ENCODE data around the gene OGG1.

The OGG1 gene

DNA sequence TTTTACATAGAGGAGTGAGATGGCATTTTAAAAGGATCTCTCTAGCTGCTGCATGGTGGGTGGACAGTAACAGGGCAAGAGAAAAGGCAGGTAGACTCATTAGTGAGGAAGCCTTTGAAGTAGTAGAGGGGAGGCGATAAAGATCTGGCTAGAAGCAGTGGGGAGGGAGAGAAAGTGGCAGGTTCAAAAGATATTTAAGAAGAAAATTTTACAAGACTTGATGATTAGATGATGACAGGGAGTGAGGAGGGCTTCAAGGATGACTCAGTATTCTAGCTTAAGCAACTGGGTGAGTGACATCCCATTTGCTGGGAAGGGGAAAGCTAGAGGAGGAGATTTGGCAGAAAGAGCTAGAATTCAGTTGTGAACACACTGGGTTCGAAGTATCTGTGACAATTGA is 22.0 kb upstream of the OGG1 start:
- Histone ChIP-seq H2BK12ac (ENCODE audit: low read length) (no peak overlapping the region), H2BK15ac (ENCODE audit: low read length) (no peak overlapping the region), H3K4me3 (ENCODE audit: low read length in 2 of 2) (no peak overlapping the region), H3K4ac (ENCODE audit: low read length) (no peak overlapping the region), H2BK5ac (ENCODE audit: low read length) (no peak overlapping the region), H2BK120ac (ENCODE audit: low read depth, low read length) (no peak overlapping the region), H3K79me1 (ENCODE audit: low read depth, low read length) (peaks cover 10% of the 10 kb centered on the region), H3K4me1 (ENCODE audit: control insufficient read depth in 2 of 2, insufficient read depth in 1 of 2, low read depth in 1 of 2, low read length in 2 of 2) (peaks cover 4 to 8% of the 10 kb centered on the region in 2 donors), H3K36me3 (replicated peaks in 1 of 2; ENCODE audit: control insufficient read depth in 2 of 2, insufficient read depth in 2 of 2, low read length in 2 of 2) (no peaks in the 10 kb centered on the region), H3K9me3 (replicated peaks in 1 of 2; ENCODE audit: control insufficient read depth in 2 of 2, insufficient read depth in 1 of 2, low read depth in 1 of 2, low read length in 2 of 2) (no peaks in the 10 kb centered on the region), H4K91ac (ENCODE audit: low read depth, low read length, poor library complexity) (no peak overlapping the region), H3K23ac (ENCODE audit: low read depth, low read length, poor library complexity) (no peak overlapping the region), H2AFZ (ENCODE audit: low read length) (peak overlapping the region; percentile 19), H3K27ac (replicated peaks; ENCODE audit: low read length) (no peak overlapping the region), H3K9ac (ENCODE audit: low read depth, low read length, poor library complexity) (no peak overlapping the region), H3K18ac (ENCODE audit: low read length) (no peak overlapping the region), H3K27me3 (ENCODE audit: control insufficient read depth in 3 of 3, insufficient read depth in 3 of 3, low read depth in 1 of 3, low read length in 3 of 3) (peaks cover 0 to 7% (median 0%) of the 10 kb centered on the region in 3 experiments), H4K8ac (ENCODE audit: low read depth, low read length) (no peak overlapping the region), H3K14ac (ENCODE audit: low read length) (no peak overlapping the region), H2AK5ac (ENCODE audit: low read depth, low read length) (no peak overlapping the region), H3K4me2 (ENCODE audit: insufficient read depth, low read length, poor library complexity, severe bottlenecking) (no peak overlapping the region)
- DNase-seq (ENCODE audit: low spot score) = no peak
- no CpG with 5 or more reads among the region's 2 CpGs for WGBS, 2 donors (ENCODE audit: extremely low coverage in 2 of 2, insufficient read length in 2 of 2, insufficient replicate concordance in 1 of 2)

DNA sequence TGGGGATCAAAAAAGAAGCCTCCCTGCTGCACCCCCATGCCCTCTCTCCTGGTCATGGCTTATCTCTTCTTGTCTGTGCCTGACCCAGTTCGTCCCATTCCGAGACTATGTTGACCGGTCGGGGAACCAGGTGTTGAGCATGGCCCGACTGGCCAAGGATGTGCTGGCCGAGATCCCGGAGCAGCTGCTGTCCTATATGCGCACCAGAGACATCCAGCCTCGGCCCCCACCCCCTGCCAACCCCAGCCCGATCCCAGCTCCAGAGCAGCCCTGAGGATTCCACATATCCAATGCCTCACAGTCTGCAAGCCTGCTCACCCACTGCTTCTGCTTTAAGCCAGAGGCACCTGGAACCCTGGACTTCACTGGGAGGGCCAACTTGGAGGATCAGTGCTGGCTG is 20.3 kb upstream of the OGG1 start:
- H3K23ac ChIP-seq (ENCODE audit: low read depth, low read length, poor library complexity) = peak overlapping the region; percentile 8
- no peak overlapping the region for H3K9ac ChIP-seq (ENCODE audit: low read depth, low read length, poor library complexity)
- H3K4me2 ChIP-seq (ENCODE audit: insufficient read depth, low read length, poor library complexity, severe bottlenecking) = no peak overlapping the region
- H3K4me3 ChIP-seq (ENCODE audit: low read length in 2 of 2) = no peak overlapping the region
- H3K18ac ChIP-seq (ENCODE audit: low read length) = no peak overlapping the region
- no CpG with 5 or more reads among the region's 10 CpGs for WGBS, 2 donors (ENCODE audit: extremely low coverage in 2 of 2, insufficient read length in 2 of 2, insufficient replicate concordance in 1 of 2)
- H3K27me3 ChIP-seq (ENCODE audit: control insufficient read depth in 3 of 3, insufficient read depth in 3 of 3, low read depth in 1 of 3, low read length in 3 of 3) = peaks cover 0 to 7% (median 0%) of the 10 kb centered on the region in 3 experiments
- no peak overlapping the region for H3K14ac ChIP-seq (ENCODE audit: low read length)
- no peak overlapping the region for H2BK5ac ChIP-seq (ENCODE audit: low read length)
- H2AK5ac ChIP-seq (ENCODE audit: low read depth, low read length) = no peak overlapping the region
- no peak for DNase-seq (ENCODE audit: low spot score)
- H2BK120ac ChIP-seq (ENCODE audit: low read depth, low read length) = no peak overlapping the region
- peaks cover 7 to 15% of the 10 kb centered on the region in 2 donors for H3K36me3 ChIP-seq (replicated peaks in 1 of 2; ENCODE audit: control insufficient read depth in 2 of 2, insufficient read depth in 2 of 2, low read length in 2 of 2)
- no peak overlapping the region for H4K8ac ChIP-seq (ENCODE audit: low read depth, low read length)
- no peaks in the 10 kb centered on the region for H3K9me3 ChIP-seq (replicated peaks in 1 of 2; ENCODE audit: control insufficient read depth in 2 of 2, insufficient read depth in 1 of 2, low read depth in 1 of 2, low read length in 2 of 2)
- H3K27ac ChIP-seq (replicated peaks; ENCODE audit: low read length) = no peak overlapping the region
- H3K4me1 ChIP-seq (ENCODE audit: control insufficient read depth in 2 of 2, insufficient read depth in 1 of 2, low read depth in 1 of 2, low read length in 2 of 2) = peaks cover 7 to 12% of the 10 kb centered on the region in 2 donors
- H2BK12ac ChIP-seq (ENCODE audit: low read length) = no peak overlapping the region
- no peak overlapping the region for H2AFZ ChIP-seq (ENCODE audit: low read length)
- no peak overlapping the region for H3K4ac ChIP-seq (ENCODE audit: low read length)
- H3K79me1 ChIP-seq (ENCODE audit: low read depth, low read length) = peaks cover 16% of the 10 kb centered on the region
- no peak overlapping the region for H2BK15ac ChIP-seq (ENCODE audit: low read length)
- no peak overlapping the region for H4K91ac ChIP-seq (ENCODE audit: low read depth, low read length, poor library complexity)

DNA sequence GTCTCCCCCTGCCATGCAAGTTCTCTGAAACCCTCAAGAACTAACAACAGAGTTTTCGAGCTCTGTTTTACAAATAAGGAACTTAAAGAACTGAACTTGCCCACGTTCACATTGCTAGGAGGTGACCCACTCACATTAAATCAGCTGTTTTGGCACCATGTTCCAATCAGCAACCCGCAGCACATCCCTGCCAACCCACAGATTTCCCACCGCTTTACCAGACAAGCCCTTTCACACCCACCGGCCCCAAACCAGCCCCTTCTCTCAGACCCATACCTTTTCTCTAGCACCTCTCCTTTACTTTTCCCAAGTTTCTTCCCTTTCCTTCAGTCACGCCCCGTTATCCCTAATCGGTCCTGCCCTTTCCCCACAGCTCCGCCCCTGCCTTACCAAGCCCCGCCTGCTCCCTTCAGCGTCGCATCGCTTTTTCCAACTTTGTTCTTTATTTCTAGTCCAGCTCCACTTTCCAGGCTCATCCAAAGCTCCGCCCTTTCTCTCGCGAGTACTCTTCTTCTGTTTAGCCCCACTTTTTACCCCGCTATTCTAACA is 19.0 kb upstream of the OGG1 start:
- Histone ChIP-seq H3K27me3 (ENCODE audit: control insufficient read depth in 3 of 3, insufficient read depth in 3 of 3, low read depth in 1 of 3, low read length in 3 of 3) (peaks cover 0 to 7% (median 0%) of the 10 kb centered on the region in 3 experiments), H3K27ac (replicated peaks; ENCODE audit: low read length) (peak overlapping the region; percentile 93), H3K14ac (ENCODE audit: low read length) (no peak overlapping the region), H3K18ac (ENCODE audit: low read length) (no peak overlapping the region), H3K4me2 (ENCODE audit: insufficient read depth, low read length, poor library complexity, severe bottlenecking) (peak overlapping the region; percentile 54), H4K8ac (ENCODE audit: low read depth, low read length) (no peak overlapping the region), H3K4me1 (ENCODE audit: control insufficient read depth in 2 of 2, insufficient read depth in 1 of 2, low read depth in 1 of 2, low read length in 2 of 2) (peaks cover 7 to 12% of the 10 kb centered on the region in 2 donors), H3K9ac (ENCODE audit: low read depth, low read length, poor library complexity) (no peak overlapping the region), H3K36me3 (replicated peaks in 1 of 2; ENCODE audit: control insufficient read depth in 2 of 2, insufficient read depth in 2 of 2, low read length in 2 of 2) (peaks cover 14 to 28% of the 10 kb centered on the region in 2 donors), H3K4ac (ENCODE audit: low read length) (no peak overlapping the region), H3K79me1 (ENCODE audit: low read depth, low read length) (peaks cover 16% of the 10 kb centered on the region), H3K23ac (ENCODE audit: low read depth, low read length, poor library complexity) (no peak overlapping the region), H2BK12ac (ENCODE audit: low read length) (no peak overlapping the region), H2BK120ac (ENCODE audit: low read depth, low read length) (no peak overlapping the region), H3K4me3 (ENCODE audit: low read length in 2 of 2) (peak overlapping the region; percentile 78 to 93), H2AFZ (ENCODE audit: low read length) (peak overlapping the region; percentile 100), H2BK15ac (ENCODE audit: low read length) (no peak overlapping the region), H2AK5ac (ENCODE audit: low read depth, low read length) (no peak overlapping the region), H2BK5ac (ENCODE audit: low read length) (no peak overlapping the region), H3K9me3 (replicated peaks in 1 of 2; ENCODE audit: control insufficient read depth in 2 of 2, insufficient read depth in 1 of 2, low read depth in 1 of 2, low read length in 2 of 2) (no peaks in the 10 kb centered on the region), H4K91ac (ENCODE audit: low read depth, low read length, poor library complexity) (no peak overlapping the region)
- whole genome bisulfite sequencing, 2 donors (ENCODE audit: extremely low coverage in 2 of 2, insufficient read length in 2 of 2, insufficient replicate concordance in 1 of 2) = no CpG with 5 or more reads among the region's 17 CpGs
- DNase-seq (ENCODE audit: low spot score) = no peak

DNA sequence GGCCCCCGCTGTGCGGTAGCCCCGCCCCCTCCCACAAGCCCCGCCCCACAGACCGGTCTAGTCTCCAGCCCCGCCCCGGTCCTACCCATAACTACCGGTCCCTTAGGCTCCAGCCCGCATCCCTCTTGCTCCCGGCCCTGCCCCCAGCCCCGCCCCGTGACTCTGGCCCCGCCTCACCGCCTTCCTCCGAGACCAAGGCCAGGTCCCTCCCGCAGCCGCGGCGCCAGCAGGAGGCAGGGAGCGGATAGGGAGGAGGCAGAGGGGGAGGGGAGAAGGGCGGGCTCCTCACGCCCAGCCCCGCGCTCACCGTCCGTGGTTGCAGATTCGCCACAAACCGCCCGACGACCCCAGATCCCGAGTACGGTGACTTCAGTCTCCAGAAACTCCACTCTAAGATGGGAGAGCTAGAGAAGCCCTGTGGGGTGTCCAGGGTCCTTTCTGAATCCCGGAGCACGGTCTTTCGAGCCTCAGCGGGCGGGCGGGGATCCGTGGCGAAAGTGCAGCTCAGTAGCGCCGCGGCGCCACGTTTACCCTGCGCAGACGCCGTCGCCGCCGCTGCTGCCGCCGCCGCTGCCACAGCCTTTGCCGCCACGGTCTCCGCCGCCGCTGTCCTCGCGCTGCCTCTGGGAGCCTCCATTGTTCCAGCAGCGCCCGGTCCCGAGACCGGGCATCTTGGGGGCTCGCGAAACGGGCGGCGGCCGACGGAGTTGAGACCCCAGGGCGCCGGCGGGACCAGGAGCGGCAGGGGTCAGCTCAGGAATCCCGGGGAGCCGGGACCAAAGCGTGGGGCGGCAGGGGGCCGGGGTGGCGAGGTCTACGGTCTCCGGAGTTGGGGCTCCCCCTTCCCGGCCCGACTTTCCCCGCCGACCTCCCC is 18.3 kb upstream of the OGG1 start, which contains the start of gene BRPF1:
Gene BRPF1, plus strand, starts transcription at position 530 of the 874 bp plus-strand sequence. CDS start 2,406 bp downstream, outside the sequence.
- Histone ChIP-seq H3K18ac (ENCODE audit: low read length) (peak within 1 kb of the TSS; percentile 97), H3K4me1 (ENCODE audit: control insufficient read depth in 2 of 2, insufficient read depth in 1 of 2, low read depth in 1 of 2, low read length in 2 of 2) (peaks cover 7 to 12% of the 10 kb centered on the region in 2 donors), H3K23ac (ENCODE audit: low read depth, low read length, poor library complexity) (peak within 1 kb of the TSS; percentile 80), H2AK5ac (ENCODE audit: low read depth, low read length) (peak within 1 kb of the TSS; percentile 70), H3K4ac (ENCODE audit: low read length) (no peak within 1 kb of the TSS), H3K9me3 (replicated peaks in 1 of 2; ENCODE audit: control insufficient read depth in 2 of 2, insufficient read depth in 1 of 2, low read depth in 1 of 2, low read length in 2 of 2) (no peaks in the 10 kb centered on the region), H3K4me3 (ENCODE audit: low read length in 2 of 2) (peak within 1 kb of the TSS; percentile 93 to 98), H3K4me2 (ENCODE audit: insufficient read depth, low read length, poor library complexity, severe bottlenecking) (peak within 1 kb of the TSS; percentile 95), H3K27ac (replicated peaks; ENCODE audit: low read length) (peak within 1 kb of the TSS; percentile 93), H3K9ac (ENCODE audit: low read depth, low read length, poor library complexity) (peak within 1 kb of the TSS; percentile 95), H3K36me3 (replicated peaks in 1 of 2; ENCODE audit: control insufficient read depth in 2 of 2, insufficient read depth in 2 of 2, low read length in 2 of 2) (peaks cover 16 to 35% of the 10 kb centered on the region in 2 donors), H2BK5ac (ENCODE audit: low read length) (no peak within 1 kb of the TSS), H3K79me1 (ENCODE audit: low read depth, low read length) (peaks cover 16% of the 10 kb centered on the region), H2BK12ac (ENCODE audit: low read length) (peak within 1 kb of the TSS; percentile 42), H4K91ac (ENCODE audit: low read depth, low read length, poor library complexity) (no peak within 1 kb of the TSS), H2AFZ (ENCODE audit: low read length) (peak within 1 kb of the TSS; percentile 100), H4K8ac (ENCODE audit: low read depth, low read length) (peak within 1 kb of the TSS; percentile 53), H2BK120ac (ENCODE audit: low read depth, low read length) (no peak within 1 kb of the TSS), H2BK15ac (ENCODE audit: low read length) (no peak within 1 kb of the TSS), H3K27me3 (ENCODE audit: control insufficient read depth in 3 of 3, insufficient read depth in 3 of 3, low read depth in 1 of 3, low read length in 3 of 3) (peaks cover 0 to 4% (median 0%) of the 10 kb centered on the region in 3 experiments), H3K14ac (ENCODE audit: low read length) (peak within 1 kb of the TSS; percentile 79)
- peak; percentile 99 for DNase-seq (ENCODE audit: low spot score)
- WGBS, 2 donors (ENCODE audit: extremely low coverage in 2 of 2, insufficient read length in 2 of 2, insufficient replicate concordance in 1 of 2) = no CpG with 5 or more reads among the region's 88 CpGs

Data from neuronal stem cell (in vitro differentiated cells).